Stimulated activated CD8-positive, alpha-beta memory T cell treated with anti-CD3 and anti-CD28 coated beads, Interleukin-15, amount 100 ng/mL, for 48 hours (primary cell): ENCODE measurements around the gene RNF144A.
"Not testable (repeated sequence)": the region's sequence is repeated elsewhere in the genome, so short reads cannot be mapped to it uniquely, and the experiment has no call there.

Experiments used
- DNase-seq, 2 donors: peaks; one replicate each; pipeline ENCODE4 v3.0.0-alpha.2; 2020; ENCODE audit warnings: low read depth in 2 of 2

The RNF144A gene

GRCh38 chr2:6929196-6929819, 12.1 kb downstream of the RNF144A start:
- DNase-seq = no peak

- no peak for DNase-seq
These were observed 13.9 kb downstream of the RNF144A start for GRCh38 chr2:6930923-6931647.

- DNase-seq = no peak
These were observed 14.5 kb downstream of the RNF144A start for GRCh38 chr2:6931753-6932152.

GRCh38 chr2:6932206-6932605, 15.0 kb downstream of the RNF144A start:
- DNase-seq = no peak

- DNase-seq = no peak
These were observed 15.6 kb downstream of the RNF144A start for GRCh38 chr2:6932828-6933227.

GRCh38 chr2:6933911-6934310, 16.7 kb downstream of the RNF144A start:
- no peak for DNase-seq

GRCh38 chr2:6934345-6934744, 17.1 kb downstream of the RNF144A start:
- no peak for DNase-seq

- DNase-seq = no peak
These were observed 17.8 kb downstream of the RNF144A start for GRCh38 chr2:6934758-6935651.

- not testable (repeated sequence) for DNase-seq
These were observed 18.4 kb downstream of the RNF144A start for GRCh38 chr2:6935652-6936020.

GRCh38 chr2:6937157-6937556, 19.9 kb downstream of the RNF144A start:
- DNase-seq = no peak

- DNase-seq = no peak
These were observed 20.4 kb downstream of the RNF144A start for GRCh38 chr2:6937582-6937981.

GRCh38 chr2:6939071-6939470, 21.9 kb downstream of the RNF144A start:
- DNase-seq = no peak

GRCh38 chr2:6940820-6941219, 23.6 kb downstream of the RNF144A start:
- no peak for DNase-seq

GRCh38 chr2:6941299-6942046, 24.3 kb downstream of the RNF144A start:
- no peak for DNase-seq

GRCh38 chr2:6942848-6943247, 25.6 kb downstream of the RNF144A start:
- DNase-seq = no peak

- no peak for DNase-seq
These were observed 26.3 kb downstream of the RNF144A start for GRCh38 chr2:6943523-6943922.

- DNase-seq = no peak
These were observed 26.8 kb downstream of the RNF144A start for GRCh38 chr2:6943971-6944370.

GRCh38 chr2:6944555-6944954, 27.3 kb downstream of the RNF144A start:
- DNase-seq = no peak

- no peak for DNase-seq
These were observed 28.0 kb downstream of the RNF144A start for GRCh38 chr2:6945087-6945813.

GRCh38 chr2:6945821-6946220, 28.6 kb downstream of the RNF144A start:
- no peak for DNase-seq

GRCh38 chr2:6946722-6947121, 29.5 kb downstream of the RNF144A start:
- no peak for DNase-seq
